Motor neuron (in vitro differentiated cells): ENCODE data around the gene OPHN1. TPM values are rescaled to one million over a fixed set of nuclear protein-coding genes. Genes with fewer than 3 reads are reported as not detected.
A peak's percentile ranks its signal among the peaks of the same experiment; 100 is the strongest.
"Not testable (repeated sequence)": the region's sequence is repeated elsewhere in the genome, so short reads cannot be mapped to it uniquely, and the experiment has no call there.

Experiments used
- ATAC-seq, 8 experiments: fragments of 200-7000 bp; cut with Tn5 transposase; replicated peaks in 6 of 8; 2 replicates each; pipeline ENCODE4 v1.8.0; 2021; ENCODE audit warnings: mild to moderate bottlenecking in 8 of 8, moderate library complexity in 8 of 8
- H3K27ac ChIP-seq, 2 donors: fragments of 250-450 bp; sonication (Bioruptor Pico); 2 replicates each; pipeline ENCODE4 v1.9.0; 2021; ENCODE audit warnings: antibody characterized with exemption in 2 of 2, mild to moderate bottlenecking in 2 of 2, moderate library complexity in 1 of 2
- H3K4me1 ChIP-seq, 2 donors: fragments of 250-450 bp; sonication (Bioruptor Pico); replicated peaks in 1 of 2; 2 replicates each; pipeline ENCODE4 v1.6.1; 2021; ENCODE audit warnings: antibody characterized with exemption in 2 of 2, mild to moderate bottlenecking in 2 of 2, moderate library complexity in 1 of 2
- H3K4me3 ChIP-seq, 5 donors: fragments of 250-450 bp; sonication (Bioruptor Pico); 2 replicates each; pipeline ENCODE4 v1.9.0; 2021; ENCODE audit warnings: antibody characterized with exemption in 5 of 5, mild to moderate bottlenecking in 5 of 5, moderate library complexity in 4 of 5
- WGBS, 10 experiments: fragments of 450-650 bp; shearing (Covaris generic); methylation state at CpG; one replicate each; pipeline ENCODE4 v1.0.0; 2022; 5-methylcytosine and 5-hydroxymethylcytosine counted together
- in situ Hi-C, 9 experiments: fragments of 400-800 bp; cut with MboI; loops; one replicate each; pipeline ENCODE4 v1.15.0; 2021; ENCODE audit warnings: low sequenced_read_pairs in 9 of 9, low pct_unique_long_range_greater_than_20kb in 2 of 9; ENCODE audit not compliant: unreplicated experiment in 9 of 9
- total RNA-seq, 8 experiments: library from RNA; unstranded; fragments of 300-600 nt; gene quantifications; 2 replicates each; pipeline versions ENCODE4 v1.2.3 to v1.2.4, GENCODE V29; 2022

Gene OPHN1
- total RNA-seq, 8 experiments from 2014 or later: 4.6 to 13.9 (median 6.1) TPM

DNA sequence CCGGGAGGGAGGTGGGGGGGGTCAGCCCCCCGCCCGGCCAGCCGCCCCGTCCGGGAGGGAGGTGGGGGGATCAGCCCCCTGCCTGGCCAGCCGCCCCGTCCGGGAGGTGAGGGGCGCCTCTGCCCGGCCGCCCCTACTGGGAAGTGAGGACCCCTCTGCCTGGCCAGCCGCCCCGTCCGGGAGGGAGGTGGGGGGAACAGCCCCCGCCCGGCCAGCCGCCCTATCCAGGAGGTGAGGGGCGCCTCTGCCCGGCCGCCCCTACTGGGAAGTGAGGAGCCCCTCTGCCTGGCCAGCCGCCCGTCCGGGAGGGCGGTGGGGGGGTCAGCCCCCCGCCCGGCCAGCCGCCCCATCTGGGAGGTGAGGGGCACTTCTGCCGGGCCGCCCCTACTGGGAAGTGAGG lies 106.5 kb downstream of the OPHN1 start:
- WGBS, 10 experiments: no CpG with 5 or more reads among the region's 30 CpGs
- in situ Hi-C loops, H3K4me1 ChIP-seq, H3K27ac ChIP-seq, H3K4me3 ChIP-seq, ATAC-seq: not testable (repeated sequence)

DNA sequence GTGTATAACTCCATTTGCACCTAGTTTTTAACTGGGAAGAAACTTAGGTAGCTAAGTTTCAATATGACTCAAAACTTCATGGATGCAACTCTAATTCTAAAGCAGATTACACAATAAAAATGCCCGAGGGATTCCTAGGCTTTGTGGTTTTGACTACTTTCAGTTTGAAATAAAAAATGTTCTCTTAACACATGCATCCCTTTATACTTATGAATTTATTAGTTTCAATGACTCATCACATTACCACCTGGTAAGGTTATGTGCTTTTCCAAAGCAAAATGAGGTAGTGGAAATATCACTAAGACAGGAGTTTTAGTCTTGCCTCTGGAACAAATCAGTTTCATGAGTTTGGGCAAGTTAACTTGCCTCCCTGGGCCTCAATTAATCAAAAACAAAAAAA lies 125.5 kb downstream of the OPHN1 start:
- peak in 3 of 8 experiments; percentile 66 to 76 (median 73) for ATAC-seq
- Histone ChIP-seq H3K27ac (no peak overlapping the region), H3K4me1 (no peaks in the 10 kb centered on the region), H3K4me3 (no peak overlapping the region)
- WGBS, 10 experiments: 0 to 100% (median 10%) methylated on average over 1 of the region's 1 CpG; no CpG with 5 or more reads in 4 of the 10 experiments
- in situ Hi-C loops: no loop called here

DNA sequence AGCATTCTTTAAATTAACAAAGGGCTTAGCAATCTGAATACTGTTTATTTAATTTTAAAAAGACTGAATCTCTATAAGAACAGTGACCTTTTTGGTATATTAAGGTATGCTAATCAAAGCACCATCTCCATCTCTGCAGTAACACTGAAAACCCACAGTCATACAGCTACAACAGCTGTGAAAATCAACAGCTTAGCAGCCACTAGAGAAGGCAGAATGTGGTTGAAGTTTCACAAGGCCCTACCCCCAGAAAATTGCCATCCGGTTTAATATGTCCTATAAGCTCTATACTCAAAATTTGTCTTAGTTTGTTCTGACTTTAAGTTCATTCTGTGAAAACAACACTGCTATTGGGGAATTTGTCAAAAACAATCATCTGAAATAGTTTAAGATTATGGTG lies 128.7 kb downstream of the OPHN1 start:
- H3K27ac ChIP-seq: no peak overlapping the region
- no peaks in the 10 kb centered on the region for H3K4me1 ChIP-seq
- in situ Hi-C loops: no loop called here
- H3K4me3 ChIP-seq: no peak overlapping the region
- 50 to 83% (median 80%) methylated on average over 1 of the region's 1 CpG; no CpG with 5 or more reads in 7 of the 10 experiments for WGBS, 10 experiments
- no peak for ATAC-seq

DNA sequence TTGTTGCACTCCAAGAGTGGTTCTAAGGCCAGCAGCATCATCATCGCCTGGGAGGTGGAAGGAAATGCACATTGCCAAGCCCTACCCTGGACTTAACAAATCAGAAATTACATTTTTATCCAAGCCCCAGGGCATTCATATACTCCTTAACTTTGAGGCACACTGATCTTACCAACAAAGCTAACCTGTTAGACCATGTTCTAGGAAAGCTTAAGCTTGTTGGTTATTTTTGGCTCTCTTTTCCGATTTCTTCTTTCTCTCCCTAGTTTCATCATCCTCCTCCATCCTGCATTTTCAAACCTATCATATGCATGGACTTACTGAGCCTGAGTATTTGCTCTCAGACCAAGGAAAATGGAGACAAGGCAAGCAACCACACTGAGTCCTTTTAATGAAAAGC lies 133.4 kb downstream of the OPHN1 start:
- in situ Hi-C loops: no loop called here
- 0 to 100% (median 13%) methylated on average over 1 to 2 of the region's 2 CpGs; no CpG with 5 or more reads in 6 of the 10 experiments for WGBS, 10 experiments
- Histone ChIP-seq H3K4me3 (no peak overlapping the region), H3K27ac (no peak overlapping the region), H3K4me1 (no peaks in the 10 kb centered on the region)
- ATAC-seq: peak in 3 of 8 experiments; percentile 59 to 95 (median 92)

DNA sequence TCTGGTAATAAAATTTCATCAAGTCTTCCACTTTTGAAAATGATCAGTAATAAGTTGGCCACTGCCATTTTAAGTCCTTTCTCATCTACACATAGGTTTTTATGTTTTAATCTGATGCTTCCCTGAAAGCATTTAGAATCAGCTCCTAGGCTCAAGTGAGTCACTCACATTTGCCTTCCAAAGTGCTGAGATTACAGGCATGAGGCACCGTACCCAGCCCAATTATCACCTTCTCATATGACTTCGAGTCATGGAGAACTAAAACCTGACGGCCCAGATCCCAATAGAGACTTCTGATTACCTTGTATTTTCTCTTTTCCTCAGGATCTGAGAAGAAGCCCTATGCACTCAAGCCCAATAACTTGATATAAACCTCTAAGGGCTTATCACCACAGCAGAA lies 140.8 kb downstream of the OPHN1 start:
- in situ Hi-C loops: no loop called here
- Histone ChIP-seq H3K4me1 (no peaks in the 10 kb centered on the region), H3K4me3 (no peak overlapping the region), H3K27ac (no peak overlapping the region)
- ATAC-seq: peak in 2 of 8 experiments; percentile 61 to 82
- WGBS, 10 experiments: 0 to 43% (median 31%) methylated on average over 1 to 3 of the region's 3 CpGs; no CpG with 5 or more reads in 5 of the 10 experiments

DNA sequence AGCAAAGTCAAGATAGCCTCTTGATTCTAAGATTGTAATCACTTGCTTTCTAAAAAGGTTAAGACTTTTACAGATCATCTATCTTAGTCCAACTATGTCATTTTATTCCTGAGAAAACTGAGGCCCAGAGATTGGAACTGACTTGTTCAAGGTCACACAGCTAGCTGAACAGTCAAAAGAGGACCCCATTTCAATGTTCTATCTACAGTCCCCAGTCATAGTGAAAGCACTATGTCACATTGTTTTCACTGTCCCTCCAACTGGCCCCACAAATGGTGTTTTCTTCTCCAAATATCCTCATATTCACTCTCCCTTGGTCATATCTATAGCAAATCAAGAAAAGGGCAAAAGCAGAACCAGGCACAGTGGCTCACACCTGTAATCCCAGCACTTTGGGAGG lies 145.2 kb downstream of the OPHN1 start:
- in situ Hi-C loops: no loop called here
- no peak for ATAC-seq

DNA sequence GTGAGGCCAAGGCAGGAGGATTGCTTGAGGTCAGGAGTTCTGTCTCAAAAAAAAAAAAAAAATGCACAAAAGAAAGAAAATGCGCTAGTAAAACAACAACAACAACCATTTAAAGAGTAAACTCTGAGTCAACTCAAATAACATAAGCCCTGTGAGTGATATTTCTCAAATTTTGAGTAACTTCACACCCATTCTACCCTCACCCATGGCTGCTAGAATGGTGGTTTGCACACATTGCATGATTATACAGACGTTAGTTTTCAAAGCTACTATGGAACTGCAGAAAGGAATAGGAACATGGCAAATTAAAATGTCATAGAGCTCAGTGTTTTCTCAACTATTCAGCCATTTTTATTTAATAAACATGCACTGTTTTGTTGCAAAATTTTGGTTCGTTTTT lies 145.9 kb downstream of the OPHN1 start:
- no peak for ATAC-seq
- 33 to 100% (median 63%) methylated on average over 1 to 3 of the region's 3 CpGs; no CpG with 5 or more reads in 3 of the 10 experiments for WGBS, 10 experiments
- in situ Hi-C loops: no loop called here
- Histone ChIP-seq H3K4me1 (no peaks in the 10 kb centered on the region), H3K4me3 (no peak overlapping the region), H3K27ac (no peak overlapping the region)

More for the DNA sequence above, 145.2 kb downstream of the OPHN1 start:
- no peak overlapping the region for H3K4me3 ChIP-seq
- no peaks in the 10 kb centered on the region for H3K4me1 ChIP-seq
- no peak overlapping the region for H3K27ac ChIP-seq

DNA sequence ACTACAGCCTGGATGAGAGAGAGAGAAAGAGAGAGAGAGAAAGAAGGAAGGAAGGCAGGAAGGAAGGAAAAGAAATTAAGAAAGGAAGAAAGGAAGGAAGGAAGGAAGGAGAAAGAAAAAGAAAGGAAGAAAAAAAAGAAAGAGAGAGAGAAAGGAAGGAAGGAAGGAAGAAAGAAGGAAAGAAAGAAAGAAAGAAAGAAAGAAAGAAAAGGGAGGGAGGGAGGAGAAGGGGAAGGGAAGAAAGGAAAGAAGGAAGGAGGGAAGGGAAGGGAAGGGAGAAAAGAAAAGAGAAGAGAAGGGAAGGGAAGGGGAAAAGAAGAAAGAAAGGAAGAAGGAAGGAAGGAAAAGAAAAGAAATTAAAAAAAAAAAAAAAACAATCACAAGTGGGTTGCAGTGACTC lies 146.3 kb downstream of the OPHN1 start:
- no peak overlapping the region for H3K4me3 ChIP-seq
- no peaks in the 10 kb centered on the region for H3K4me1 ChIP-seq
- no peak for ATAC-seq
- in situ Hi-C loops: no loop called here
- H3K27ac ChIP-seq: no peak overlapping the region

DNA sequence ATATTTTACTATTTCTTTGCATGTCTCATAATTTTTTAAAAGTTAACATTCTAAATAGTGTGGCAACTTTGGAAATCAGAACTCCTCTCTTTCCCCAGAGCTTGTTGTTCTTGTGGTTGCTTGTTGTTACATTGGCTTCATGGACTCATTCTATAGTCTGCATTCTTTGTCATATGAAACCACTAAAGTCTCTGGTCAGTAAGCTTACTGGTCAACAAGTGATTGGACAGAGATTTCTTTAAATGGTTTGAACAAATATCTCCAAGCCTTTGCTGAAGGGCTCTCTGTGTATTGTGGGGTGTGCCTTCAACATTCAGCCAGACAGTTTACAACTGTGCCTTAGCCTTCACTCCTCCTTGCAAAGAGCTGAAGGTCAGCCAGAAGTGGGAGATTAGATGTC lies 147.2 kb downstream of the OPHN1 start:
- H3K27ac ChIP-seq: no peak overlapping the region
- ATAC-seq: no peak
- in situ Hi-C loops: no loop called here

DNA sequence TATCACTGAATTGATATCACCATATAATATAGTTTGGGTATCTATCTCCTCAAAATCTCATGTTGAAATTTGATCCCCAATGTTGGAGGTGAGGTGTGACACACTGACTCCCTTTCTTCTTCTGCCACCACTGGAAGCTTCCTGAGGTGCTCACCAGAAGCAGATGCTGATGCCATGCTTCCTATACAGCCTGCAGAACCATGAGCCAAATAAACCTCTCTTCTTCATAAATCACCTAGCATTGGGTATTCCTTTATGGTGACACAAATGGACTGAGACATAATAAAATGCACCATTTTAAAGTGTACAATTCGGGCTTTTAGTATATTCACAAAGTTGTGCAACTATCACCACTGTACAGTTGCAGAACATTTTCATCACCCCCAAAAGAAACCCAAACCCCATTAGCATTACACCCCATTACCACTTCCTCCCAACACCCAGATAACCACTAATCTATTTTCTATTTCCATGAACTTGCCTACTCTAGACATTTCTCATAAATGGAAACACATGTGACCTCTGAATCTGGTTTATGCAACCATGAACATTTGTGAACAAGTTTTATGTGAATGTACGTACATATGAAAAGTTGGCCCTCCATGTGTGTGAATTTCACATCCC lies 148.9 kb downstream of the OPHN1 start:
- ATAC-seq: no peak
- 70 to 100% (median 89%) methylated on average over 1 to 2 of the region's 2 CpGs; no CpG with 5 or more reads in 6 of the 10 experiments for WGBS, 10 experiments
- in situ Hi-C loops: no loop called here
- no peaks in the 10 kb centered on the region for H3K4me1 ChIP-seq
- H3K27ac ChIP-seq: no peak overlapping the region
- no peak overlapping the region for H3K4me3 ChIP-seq

More for the DNA sequence above, 147.2 kb downstream of the OPHN1 start:
- no peaks in the 10 kb centered on the region for H3K4me1 ChIP-seq
- H3K4me3 ChIP-seq: no peak overlapping the region

DNA sequence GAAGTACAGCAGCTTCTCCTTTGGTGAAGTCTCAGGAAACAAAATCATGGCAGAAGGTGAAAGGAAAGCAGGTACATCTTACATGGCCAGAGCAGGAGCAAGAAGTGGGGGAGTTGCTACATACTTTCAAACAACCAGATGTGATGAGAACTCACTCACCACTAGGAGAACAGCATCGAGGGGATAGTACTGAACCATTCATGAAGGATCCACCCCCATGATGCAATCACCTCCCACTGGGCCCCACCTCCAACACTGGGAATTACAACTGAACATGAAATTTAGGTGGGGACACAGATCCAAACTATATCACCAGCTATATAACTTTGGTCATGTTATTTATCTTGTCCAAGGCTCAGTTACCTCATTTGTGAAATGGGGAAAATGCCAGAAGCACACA lies 159.4 kb downstream of the OPHN1 start:
- peak in 3 of 8 experiments; percentile 23 to 82 (median 76) for ATAC-seq
- no CpG with 5 or more reads among the region's 1 CpG for WGBS, 10 experiments
- Histone ChIP-seq H3K4me1 (no peaks in the 10 kb centered on the region), H3K27ac (no peak overlapping the region), H3K4me3 (no peak overlapping the region)
- in situ Hi-C loops: no loop called here

DNA sequence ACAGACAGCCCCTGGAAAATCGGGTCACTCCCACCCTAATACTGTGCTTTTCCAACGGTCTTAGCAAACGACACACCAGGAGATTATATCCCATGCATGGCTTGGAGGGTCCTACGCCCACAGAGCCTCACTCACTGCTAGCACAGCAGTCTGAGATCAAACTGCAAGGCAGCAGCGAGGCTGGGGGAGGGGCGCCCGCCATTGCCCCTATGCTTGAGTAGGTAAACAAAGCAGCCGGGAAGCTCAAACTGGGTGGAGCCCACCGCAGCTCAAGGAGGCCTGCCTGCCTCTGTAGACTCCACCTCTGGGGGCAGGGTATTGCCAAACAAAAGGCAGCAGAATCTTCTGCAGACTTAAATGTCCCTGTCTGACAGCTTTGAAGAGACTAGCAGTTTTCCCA lies 168.5 kb downstream of the OPHN1 start:
- H3K4me3 ChIP-seq, ATAC-seq, in situ Hi-C loops, H3K27ac ChIP-seq, H3K4me1 ChIP-seq: not testable (repeated sequence)
- 39% methylated on average over 3 of the region's 9 CpGs; no CpG with 5 or more reads in 9 of the 10 experiments for WGBS, 10 experiments

DNA sequence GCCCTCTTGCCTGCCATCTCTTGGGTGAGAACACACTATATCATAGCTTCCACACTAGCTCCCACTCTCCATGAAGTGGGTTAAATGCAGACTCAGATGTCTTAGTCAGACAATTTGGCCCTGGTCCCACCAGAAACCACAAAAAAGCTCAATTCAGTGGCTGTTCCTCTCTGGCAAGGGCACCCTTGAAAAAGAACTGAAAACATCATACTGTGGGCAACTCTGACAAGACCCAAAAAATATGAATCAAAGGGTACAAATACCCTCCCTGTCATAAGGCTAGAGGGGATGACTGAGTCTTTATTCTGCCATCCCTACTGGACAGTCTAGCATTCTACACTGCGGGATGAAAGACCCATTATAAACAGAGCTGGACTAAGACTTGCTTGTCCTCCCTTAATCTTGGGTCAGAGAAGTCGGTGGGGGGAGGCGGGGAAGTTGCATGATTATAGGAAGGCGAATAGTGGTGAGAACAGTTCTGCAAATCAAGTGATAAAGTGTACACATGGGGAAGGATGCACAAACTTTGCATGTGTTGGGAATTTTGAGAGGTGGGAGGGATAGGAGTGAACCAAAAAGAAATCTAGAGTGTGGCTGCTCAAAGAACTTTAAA lies 172.1 kb downstream of the OPHN1 start:
- no peak for ATAC-seq
- WGBS, 10 experiments: 40 to 75% (median 60%) methylated on average over 2 to 4 of the region's 4 CpGs; no CpG with 5 or more reads in 6 of the 10 experiments
- H3K27ac ChIP-seq: no peak overlapping the region
- H3K4me1 ChIP-seq: no peaks in the 10 kb centered on the region
- in situ Hi-C loops: no loop called here
- no peak overlapping the region for H3K4me3 ChIP-seq

DNA sequence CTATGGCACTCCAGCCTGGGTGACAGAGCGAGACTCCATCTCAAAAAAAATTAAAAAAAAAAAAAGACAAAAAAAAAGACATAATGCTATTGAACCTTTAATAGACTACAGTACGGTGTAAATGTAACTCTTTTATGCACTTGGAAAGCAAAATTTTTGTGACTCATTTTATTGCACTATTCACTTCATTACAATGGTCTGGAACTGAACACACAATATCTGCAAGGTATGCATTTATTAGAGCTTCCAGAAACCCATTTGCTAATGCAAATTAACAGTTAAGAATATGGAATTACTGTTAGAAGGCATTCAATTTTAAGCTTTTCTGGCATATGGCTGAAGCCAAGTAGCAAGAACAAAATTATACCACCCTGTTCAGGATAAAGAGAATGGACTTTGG lies 176.3 kb downstream of the OPHN1 start:
- no peak overlapping the region for H3K4me3 ChIP-seq
- peak in 1 of 8 experiments; percentile 55 for ATAC-seq
- WGBS, 10 experiments: 75 to 100% (median 100%) methylated on average over 1 to 2 of the region's 2 CpGs; no CpG with 5 or more reads in 7 of the 10 experiments
- in situ Hi-C loops: no loop called here
- H3K4me1 ChIP-seq: no peaks in the 10 kb centered on the region
- no peak overlapping the region for H3K27ac ChIP-seq
